GM19372 (cell line): ENCODE data around the gene TEX53.

Experiments
- ATAC-seq: cut with Tn5 transposase; IDR thresholded peaks from one replicate; pipeline ENCODE4 v1.9.1; 2021; ENCODE audit warnings: mild to moderate bottlenecking, low read depth, moderate library complexity; ENCODE audit not compliant: unreplicated experiment

Gene TEX53

GRCh38 chr9:114680259-114681001, 22.8 kb upstream of the TEX53 start:
- no peak for ATAC-seq

- ATAC-seq = no peak
These were observed 21.2 kb upstream of the TEX53 start for GRCh38 chr9:114678795-114679194.

- ATAC-seq = no peak
These were observed 20.5 kb upstream of the TEX53 start for GRCh38 chr9:114678130-114678529.

- ATAC-seq = no peak
These were observed 19.8 kb upstream of the TEX53 start for GRCh38 chr9:114677418-114677817.

- ATAC-seq = no peak
These were observed 19.3 kb upstream of the TEX53 start for GRCh38 chr9:114676901-114677300.

GRCh38 chr9:114674798-114675540, 17.4 kb upstream of the TEX53 start:
- no peak for ATAC-seq

GRCh38 chr9:114674076-114674797, 16.6 kb upstream of the TEX53 start:
- no peak for ATAC-seq

GRCh38 chr9:114671605-114672004, 14.0 kb upstream of the TEX53 start:
- ATAC-seq = no peak

GRCh38 chr9:114669961-114670360, 12.4 kb upstream of the TEX53 start:
- no peak for ATAC-seq

GRCh38 chr9:114668146-114668545, 10.5 kb upstream of the TEX53 start:
- no peak for ATAC-seq

GRCh38 chr9:114666851-114667250, 9.2 kb upstream of the TEX53 start:
- ATAC-seq = no peak

GRCh38 chr9:114666401-114666800, 8.8 kb upstream of the TEX53 start:
- no peak for ATAC-seq

- ATAC-seq = no peak
These were observed 6.6 kb upstream of the TEX53 start for GRCh38 chr9:114664181-114664580.

- no peak for ATAC-seq
These were observed 4.7 kb upstream of the TEX53 start for GRCh38 chr9:114662081-114662989.

GRCh38 chr9:114656301-114656700, 1.3 kb downstream of the TEX53 start:
- ATAC-seq = no peak

- ATAC-seq = no peak
These were observed 1.9 kb downstream of the TEX53 start for GRCh38 chr9:114655689-114656088.

GRCh38 chr9:114653556-114654159, 3.9 kb downstream of the TEX53 start:
- ATAC-seq = no peak

GRCh38 chr9:114652776-114653555, 4.6 kb downstream of the TEX53 start:
- no peak for ATAC-seq

GRCh38 chr9:114643896-114644295, 13.7 kb downstream of the TEX53 start:
- ATAC-seq = no peak
